HepG2 (cell line): Measurements from ENCODE around the gene PYY. TPM values are rescaled to one million over a fixed set of nuclear protein-coding genes. Genes with fewer than 3 reads are reported as not detected.

ENCODE experiments used
- ATF4 ChIP-seq, 2 experiments: fragments of 450-650 bp in 1 of 2; sonication (generic) in 1 of 2; formaldehyde crosslinking; IDR thresholded peaks; 2 replicates each; pipeline versions ENCODE4 v1.5.0 to v1.8.0; 2020 to 2022; ENCODE audit warnings: mild to moderate bottlenecking in 1 of 2, missing genetic modification reagents in 1 of 2
- BATF2 ChIP-seq: sonication (generic); formaldehyde crosslinking; IDR thresholded peaks from 2 replicates; pipeline ENCODE4 v1.8.0; 2022; ENCODE audit warnings: mild to moderate bottlenecking, missing genetic modification reagents, moderate library complexity
- CAMTA2 ChIP-seq: sonication (generic); formaldehyde crosslinking; IDR thresholded peaks from 2 replicates; pipeline ENCODE4 v1.4.0; 2020; ENCODE audit warnings: mild to moderate bottlenecking, missing genetic modification reagents, borderline replicate concordance
- FOXC1 ChIP-seq: sonication (generic); formaldehyde crosslinking; IDR thresholded peaks from 2 replicates; pipeline ENCODE4 v1.8.0; 2022; ENCODE audit warnings: mild to moderate bottlenecking, missing genetic modification reagents, borderline replicate concordance
- MAFK ChIP-seq, 2 experiments: IDR thresholded peaks in 1 of 2; conservative IDR thresholded peaks in 1 of 2; 2 replicates each; pipeline ENCODE4 v1.6.1; 2011; ENCODE audit warnings: improper control_type of control experiment in 2 of 2, low read length in 2 of 2
- MLLT10 ChIP-seq: sonication (generic); formaldehyde crosslinking; IDR thresholded peaks from 2 replicates; pipeline ENCODE4 v1.4.0; 2020; ENCODE audit warnings: missing genetic modification reagents
- NCOA2 ChIP-seq: sonication (generic); formaldehyde crosslinking; IDR thresholded peaks from 2 replicates; pipeline ENCODE4 v1.8.0; 2022; ENCODE audit warnings: inconsistent platforms
- NFE2L2 ChIP-seq: fragments of 150-350 bp; IDR thresholded peaks from 2 replicates; pipeline ENCODE4 v1.6.1; 2014; ENCODE audit warnings: low read length
- NR1H2 ChIP-seq: sonication (generic); formaldehyde crosslinking; IDR thresholded peaks from 2 replicates; pipeline ENCODE4 v1.8.1; 2022; ENCODE audit warnings: low read depth, missing genetic modification reagents, borderline replicate concordance
- POLR2AphosphoS2 ChIP-seq: IDR thresholded peaks from 2 replicates; pipeline ENCODE4 v1.6.1; 2011; ENCODE audit warnings: low read depth, low read length, improper control_type of control experiment
- RAD21 ChIP-seq: fragments of 450-650 bp; formaldehyde crosslinking; IDR thresholded peaks from 2 replicates; pipeline ENCODE4 v1.5.0; 2020; ENCODE audit warnings: mild to moderate bottlenecking
- RBAK ChIP-seq: sonication (generic); formaldehyde crosslinking; IDR thresholded peaks from 2 replicates; pipeline ENCODE4 v1.5.1; 2020; ENCODE audit warnings: mild to moderate bottlenecking, missing genetic modification reagents
- SP5 ChIP-seq: IDR thresholded peaks from 2 replicates; pipeline ENCODE4 v1.6.1; 2016; ENCODE audit warnings: low read depth, borderline replicate concordance
- ZBTB42 ChIP-seq: sonication (generic); formaldehyde crosslinking; IDR thresholded peaks from 2 replicates; pipeline ENCODE4 v1.5.0; 2020; ENCODE audit warnings: mild to moderate bottlenecking, missing genetic modification reagents
- ZFP41 ChIP-seq: sonication (generic); formaldehyde crosslinking; IDR thresholded peaks from 2 replicates; pipeline ENCODE4 v1.4.0; 2020; ENCODE audit warnings: mild to moderate bottlenecking, missing genetic modification reagents, borderline replicate concordance
- ZFY ChIP-seq: sonication (generic); formaldehyde crosslinking; IDR thresholded peaks from 2 replicates; pipeline ENCODE4 v1.4.0; 2020; ENCODE audit warnings: missing genetic modification reagents
- ZNF260 ChIP-seq: sonication (generic); formaldehyde crosslinking; IDR thresholded peaks from 2 replicates; pipeline ENCODE4 v1.4.0; 2020; ENCODE audit warnings: missing genetic modification reagents, low read depth, mild to moderate bottlenecking, borderline replicate concordance
- ZNF362 ChIP-seq: sonication (generic); formaldehyde crosslinking; IDR thresholded peaks from 2 replicates; pipeline ENCODE4 v1.4.0; 2020; ENCODE audit warnings: missing genetic modification reagents, mild to moderate bottlenecking, borderline replicate concordance
- ZNF567 ChIP-seq: sonication (generic); formaldehyde crosslinking; IDR thresholded peaks from 2 replicates; pipeline ENCODE4 v1.8.1; 2023; ENCODE audit warnings: mild to moderate bottlenecking, missing genetic modification reagents, borderline replicate concordance
- ZNF619 ChIP-seq: sonication (generic); formaldehyde crosslinking; IDR thresholded peaks from 2 replicates; pipeline ENCODE4 v1.4.0; 2020; ENCODE audit warnings: mild to moderate bottlenecking, missing genetic modification reagents
- polyA plus RNA-seq, 8 experiments: library from polyadenylated mRNA; depleted of rRNA in 3 of 8; stranded (reverse) in 7 of 8; unstranded in 1 of 8; fragments of >200 nt; fragmentation: Illumina TruSeq in 4 of 8; extraction: Trizol in 4 of 8; gene quantifications; 2 replicates each; pipeline versions ENCODE4 v1.2.1 to v1.2.3, GENCODE V29; 2011 to 2016; ENCODE audit warnings: low read depth in 4 of 8, missing spikeins in 1 of 8, mixed read lengths in 1 of 8; ENCODE audit not compliant: insufficient read depth in 1 of 8
- total RNA-seq, 5 experiments: library from RNA; depleted of rRNA; stranded (reverse); fragments of >200 nt; fragmentation: Illumina TruSeq; extraction: Trizol; gene quantifications; 2 replicates each; pipeline ENCODE4 v1.2.3, GENCODE V29; 2016; ENCODE audit warnings: low read depth in 1 of 5
- TF ChIP-seq, protein P1 (sequence below): sonication (generic); formaldehyde crosslinking; IDR thresholded peaks from 2 replicates; pipeline ENCODE4 v1.4.0; 2020; ENCODE audit warnings: missing genetic modification reagents

Gene PYY
- total and polyA plus RNA-seq, 2 of the 13 experiments (the other 11 are each of a cell fraction or from before 2014, with no cell fraction given) = 0.25 TPM; not detected in 1

- TF ChIP-seq, protein P1, sequence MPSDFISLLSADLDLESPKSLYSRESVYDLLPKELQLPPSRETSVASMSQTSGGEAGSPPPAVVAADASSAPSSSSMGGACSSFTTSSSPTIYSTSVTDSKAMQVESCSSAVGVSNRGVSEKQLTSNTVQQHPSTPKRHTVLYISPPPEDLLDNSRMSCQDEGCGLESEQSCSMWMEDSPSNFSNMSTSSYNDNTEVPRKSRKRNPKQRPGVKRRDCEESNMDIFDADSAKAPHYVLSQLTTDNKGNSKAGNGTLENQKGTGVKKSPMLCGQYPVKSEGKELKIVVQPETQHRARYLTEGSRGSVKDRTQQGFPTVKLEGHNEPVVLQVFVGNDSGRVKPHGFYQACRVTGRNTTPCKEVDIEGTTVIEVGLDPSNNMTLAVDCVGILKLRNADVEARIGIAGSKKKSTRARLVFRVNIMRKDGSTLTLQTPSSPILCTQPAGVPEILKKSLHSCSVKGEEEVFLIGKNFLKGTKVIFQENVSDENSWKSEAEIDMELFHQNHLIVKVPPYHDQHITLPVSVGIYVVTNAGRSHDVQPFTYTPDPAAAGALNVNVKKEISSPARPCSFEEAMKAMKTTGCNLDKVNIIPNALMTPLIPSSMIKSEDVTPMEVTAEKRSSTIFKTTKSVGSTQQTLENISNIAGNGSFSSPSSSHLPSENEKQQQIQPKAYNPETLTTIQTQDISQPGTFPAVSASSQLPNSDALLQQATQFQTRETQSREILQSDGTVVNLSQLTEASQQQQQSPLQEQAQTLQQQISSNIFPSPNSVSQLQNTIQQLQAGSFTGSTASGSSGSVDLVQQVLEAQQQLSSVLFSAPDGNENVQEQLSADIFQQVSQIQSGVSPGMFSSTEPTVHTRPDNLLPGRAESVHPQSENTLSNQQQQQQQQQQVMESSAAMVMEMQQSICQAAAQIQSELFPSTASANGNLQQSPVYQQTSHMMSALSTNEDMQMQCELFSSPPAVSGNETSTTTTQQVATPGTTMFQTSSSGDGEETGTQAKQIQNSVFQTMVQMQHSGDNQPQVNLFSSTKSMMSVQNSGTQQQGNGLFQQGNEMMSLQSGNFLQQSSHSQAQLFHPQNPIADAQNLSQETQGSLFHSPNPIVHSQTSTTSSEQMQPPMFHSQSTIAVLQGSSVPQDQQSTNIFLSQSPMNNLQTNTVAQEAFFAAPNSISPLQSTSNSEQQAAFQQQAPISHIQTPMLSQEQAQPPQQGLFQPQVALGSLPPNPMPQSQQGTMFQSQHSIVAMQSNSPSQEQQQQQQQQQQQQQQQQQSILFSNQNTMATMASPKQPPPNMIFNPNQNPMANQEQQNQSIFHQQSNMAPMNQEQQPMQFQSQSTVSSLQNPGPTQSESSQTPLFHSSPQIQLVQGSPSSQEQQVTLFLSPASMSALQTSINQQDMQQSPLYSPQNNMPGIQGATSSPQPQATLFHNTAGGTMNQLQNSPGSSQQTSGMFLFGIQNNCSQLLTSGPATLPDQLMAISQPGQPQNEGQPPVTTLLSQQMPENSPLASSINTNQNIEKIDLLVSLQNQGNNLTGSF (CRISPR knock-in tag) = peak; percentile 89
- TF ChIP-seq ZFP41 (no peak), ATF4 (CRISPR knock-in tag; IDR thresholded peaks at IDR 0.05) (peak in 1 of 2 experiments; percentile 71; a peak in 1 of 4 replicates), BATF2 (no peak; the same call in 1 of the 2 replicates), ZNF362 (CRISPR knock-in tag) (peak; percentile 84; the same call in 1 of the 2 replicates), NCOA2 (CRISPR knock-in tag) (peak; percentile 84), ZBTB42 (CRISPR knock-in tag) (peak; percentile 91), ZFY (CRISPR knock-in tag) (peak; percentile 68), NR1H2 (CRISPR knock-in tag) (peak; percentile 73; the same call in 1 of the 2 replicates), ZNF619 (CRISPR knock-in tag) (no peak), ZNF567 (CRISPR knock-in tag) (peak; percentile 64; the same call in 1 of the 2 replicates), SP5 (CRISPR knock-in tag) (peak; percentile 99), ZNF260 (no peak), FOXC1 (CRISPR knock-in tag) (peak; percentile 91; the same call in 1 of the 2 replicates), NFE2L2 (no peak), MAFK (conservative IDR thresholded peaks at IDR 0.05 in 1 of 2, IDR thresholded peaks at IDR 0.05 in 1 of 2; ENCODE audit: low read length in 2 of 2) (no peak), MLLT10 (CRISPR knock-in tag) (no peak), POLR2AphosphoS2 (no peak), CAMTA2 (CRISPR knock-in tag) (0 out of 2 replicates have a peak, but pooled peaks have one; percentile 38), RBAK (CRISPR knock-in tag) (no peak), RAD21 (CRISPR knock-in tag) (peak; percentile 10; the same call in 1 of the 2 replicates)
Measured at GRCh38 chr17:43983515-43984411, 30.0 kb upstream of the PYY start (continued).
